DMS79 treated with DMSO at 0.1 percent for 48 hours (cell line): ENCODE results near the gene PTPN14.
A peak's percentile ranks its signal among the peaks of the same experiment; 100 is the strongest.

Experiments
- DNase-seq: peaks from one replicate; lab custom pipeline; 2025; lab: John Stamatoyannopoulos, UW

Gene PTPN14

DNA sequence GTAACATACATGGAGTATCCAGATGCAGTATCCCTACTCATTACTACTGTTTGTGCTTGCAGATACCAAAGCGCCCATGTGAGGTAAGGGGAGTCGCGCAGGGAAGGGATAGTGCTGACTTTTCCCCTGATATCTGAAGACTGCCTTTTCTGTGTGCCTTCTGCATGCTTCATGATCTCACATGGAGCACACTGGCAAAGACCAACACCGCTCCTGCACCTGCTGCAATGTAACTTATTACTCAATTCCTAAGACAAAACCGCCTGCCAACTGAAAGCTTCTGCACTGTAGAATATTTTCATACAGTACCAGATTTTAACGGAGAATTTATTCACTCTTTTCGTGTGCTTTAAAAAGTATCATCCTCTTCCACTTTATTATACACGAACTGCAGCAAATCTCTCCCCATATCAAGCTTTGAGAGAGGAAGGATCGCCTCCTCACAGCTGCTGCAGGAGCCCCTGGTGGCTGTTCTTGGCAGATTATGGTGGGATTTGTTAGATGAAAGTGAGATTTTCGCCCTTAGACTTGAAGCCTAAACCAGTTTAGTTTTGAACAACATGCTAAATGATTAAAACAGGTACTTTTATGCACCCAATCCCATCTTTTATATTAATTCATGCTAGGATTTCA is 99.1 kb downstream of the PTPN14 start:
- DNase-seq = no peak

GRCh38 chr1:214451596-214451995 is 99.8 kb downstream of the PTPN14 start:
- no peak for DNase-seq

DNA sequence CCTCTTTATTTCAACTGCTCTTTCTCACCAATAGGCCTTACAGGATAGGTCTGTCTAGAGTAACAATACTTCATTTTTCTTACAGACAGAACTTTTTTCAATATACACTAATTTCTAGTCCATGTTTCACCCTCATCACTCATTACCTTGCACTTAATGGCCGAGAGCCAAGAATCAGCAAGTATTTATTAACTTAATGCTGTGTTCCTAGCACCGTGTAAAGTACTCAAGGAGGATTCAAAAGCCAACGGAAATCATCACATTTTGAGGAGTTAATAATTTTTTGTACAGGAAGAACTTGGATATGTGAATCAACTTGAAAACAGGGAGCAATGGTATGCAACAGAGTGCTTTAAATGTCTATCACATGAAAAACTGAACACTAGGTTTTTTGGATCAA is 102.0 kb downstream of the PTPN14 start:
- no peak for DNase-seq

- DNase-seq = no peak
Measured at GRCh38 chr1:214448536-214448935, 102.9 kb downstream of the PTPN14 start.

DNA sequence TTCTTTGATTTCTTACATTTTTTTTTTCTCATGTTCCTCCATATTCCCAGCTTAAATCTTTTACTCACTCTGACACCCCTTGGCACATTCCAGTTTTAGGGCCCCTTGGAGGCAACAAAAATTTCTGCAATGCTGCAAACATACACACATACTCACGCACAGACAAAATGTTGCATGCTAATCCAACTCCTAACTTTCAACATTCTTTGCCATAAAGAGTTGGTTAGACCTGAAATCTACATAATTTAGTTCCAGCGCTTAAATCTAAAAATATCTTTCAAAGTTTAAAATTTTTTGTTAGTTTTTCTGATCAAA is 103.9 kb downstream of the PTPN14 start:
- DNase-seq = no peak

DNA sequence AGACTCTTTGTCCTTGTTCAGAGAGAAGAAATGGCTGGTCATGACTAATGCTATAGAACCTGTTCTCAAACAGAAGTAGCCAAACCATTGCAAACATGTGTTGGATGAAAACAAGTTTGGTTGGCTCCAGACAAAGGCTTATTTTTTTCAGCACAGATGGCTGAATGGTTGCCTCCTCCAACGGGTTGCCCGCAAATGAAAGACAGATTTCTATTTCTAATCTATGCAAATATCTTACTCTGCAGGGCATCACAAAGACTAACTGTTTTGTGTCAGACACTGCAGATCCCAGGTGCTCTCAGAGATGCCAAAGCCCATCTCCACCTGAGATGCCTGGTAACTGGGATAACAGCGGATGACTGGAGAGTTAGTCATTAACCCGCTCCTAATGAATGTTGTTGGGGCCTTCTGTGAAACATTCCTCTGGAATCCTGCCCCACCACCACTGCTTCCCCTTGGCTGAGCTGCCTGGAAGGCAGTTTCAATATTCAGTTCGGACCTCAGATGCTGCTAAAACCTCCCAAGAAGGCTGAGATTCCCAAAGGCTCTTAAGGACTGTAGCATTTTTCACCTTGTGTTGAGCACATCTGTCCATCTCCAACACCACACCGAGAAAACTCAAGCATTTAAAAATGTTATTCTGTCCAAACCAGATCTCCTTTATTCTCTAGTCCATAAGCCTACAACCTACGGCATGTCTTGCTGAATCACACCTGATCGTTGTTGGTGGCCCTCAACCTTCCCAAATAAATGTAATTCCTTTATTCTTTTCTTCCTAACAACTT is 104.4 kb downstream of the PTPN14 start:
- DNase-seq = no peak

GRCh38 chr1:214445831-214446614 is 105.4 kb downstream of the PTPN14 start:
- DNase-seq = no peak

GRCh38 chr1:214445199-214445598 is 106.2 kb downstream of the PTPN14 start:
- no peak for DNase-seq

GRCh38 chr1:214444182-214444939 is 107.0 kb downstream of the PTPN14 start:
- no peak for DNase-seq

DNA sequence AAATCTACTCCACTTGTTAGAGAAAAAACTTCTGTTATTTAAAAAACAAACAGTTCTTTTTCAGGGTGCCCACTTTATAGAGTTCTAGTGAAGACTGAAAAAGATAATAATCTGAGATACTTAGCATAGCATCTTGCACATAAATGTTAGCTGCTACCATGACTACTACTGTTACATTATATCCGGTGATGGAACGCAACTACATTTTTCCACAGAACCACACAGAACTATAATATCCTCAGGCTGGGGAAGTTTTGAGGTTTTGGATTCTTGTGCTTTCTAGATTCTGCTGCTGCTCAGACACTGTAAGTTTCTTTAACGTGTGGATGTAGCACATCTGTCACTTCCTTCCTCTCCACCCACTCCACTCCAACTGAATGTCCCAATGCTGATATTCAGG is 110.3 kb downstream of the PTPN14 start:
- no peak for DNase-seq

- no peak for DNase-seq
Measured at GRCh38 chr1:214440219-214440965, 111.0 kb downstream of the PTPN14 start.

DNA sequence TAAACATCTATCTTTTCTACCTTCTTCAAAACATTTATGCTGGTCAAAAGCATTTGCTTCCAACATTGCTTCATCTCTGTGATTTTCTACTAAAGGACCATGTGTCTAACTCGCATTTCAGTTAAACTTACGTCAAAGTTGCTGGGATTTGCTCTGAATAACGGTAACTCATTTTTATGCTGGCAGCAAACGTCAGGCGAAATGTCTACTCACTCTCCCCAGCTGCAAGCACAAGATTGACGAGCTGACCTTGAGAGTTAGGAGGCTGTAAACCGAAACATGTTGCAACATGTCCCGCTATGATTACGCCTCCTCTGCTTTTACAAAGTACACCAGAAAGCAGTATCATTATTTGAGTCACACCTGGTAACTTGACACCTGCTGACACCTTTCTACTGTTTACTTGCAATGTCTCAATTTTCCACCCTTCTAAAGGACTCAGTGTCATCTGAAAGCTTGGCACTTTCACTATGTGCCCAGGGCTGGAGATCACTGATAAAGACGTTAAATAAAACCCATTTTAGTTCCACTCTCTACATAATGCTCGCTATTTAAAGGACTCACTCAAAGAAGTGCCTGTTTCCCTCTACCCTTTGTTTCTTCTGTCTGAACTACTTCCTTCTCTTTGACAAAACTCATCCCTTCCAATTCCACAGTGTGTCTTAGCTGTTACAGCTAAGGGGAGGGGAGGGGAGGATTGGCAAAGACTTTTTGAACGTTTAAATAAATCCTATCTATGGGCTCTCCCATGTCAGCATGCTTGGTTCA is 111.9 kb downstream of the PTPN14 start:
- peak; percentile 48 for DNase-seq

DNA sequence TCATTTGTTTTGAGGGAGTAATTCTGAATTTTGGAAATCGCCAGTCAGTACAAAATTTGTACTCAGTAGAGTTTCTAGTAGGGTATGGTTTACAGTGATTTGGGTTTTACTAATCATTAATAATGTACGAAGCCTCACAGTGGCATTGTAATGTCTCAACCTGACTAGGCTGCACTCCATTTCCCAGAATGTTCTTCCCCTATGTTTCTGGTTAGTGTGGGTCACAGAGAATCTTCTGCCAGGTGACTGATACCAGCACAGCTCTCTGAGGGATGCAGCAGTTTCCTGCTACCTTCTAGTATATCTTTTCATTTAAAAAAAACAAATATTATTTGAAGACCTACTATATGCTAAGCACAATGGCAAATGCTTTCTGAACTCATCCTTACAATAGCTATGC is 112.9 kb downstream of the PTPN14 start:
- DNase-seq = no peak

- no peak for DNase-seq
Measured at GRCh38 chr1:214438075-214438474, 113.3 kb downstream of the PTPN14 start.

GRCh38 chr1:214435867-214436266 is 115.5 kb downstream of the PTPN14 start:
- DNase-seq = no peak

DNA sequence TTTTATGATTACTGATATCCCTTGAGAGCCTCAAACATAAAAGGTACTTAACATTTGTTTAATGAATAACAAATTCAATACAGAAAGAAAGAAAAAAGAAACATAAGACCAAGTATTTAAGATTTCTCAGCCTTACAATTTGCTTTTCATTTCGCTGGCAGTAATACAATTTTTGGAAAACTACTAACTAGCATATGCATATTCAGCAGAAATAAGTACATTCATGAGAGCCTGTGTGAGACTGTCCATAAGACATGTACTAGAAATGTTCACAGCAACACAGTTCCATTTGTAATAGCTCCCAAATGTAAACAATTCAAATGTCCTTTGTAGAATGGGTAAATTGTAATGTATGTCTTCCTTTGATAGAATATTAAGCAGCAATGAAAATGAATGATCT is 119.2 kb downstream of the PTPN14 start:
- no peak for DNase-seq

GRCh38 chr1:214429951-214430770 is 121.2 kb downstream of the PTPN14 start:
- DNase-seq = no peak

DNA sequence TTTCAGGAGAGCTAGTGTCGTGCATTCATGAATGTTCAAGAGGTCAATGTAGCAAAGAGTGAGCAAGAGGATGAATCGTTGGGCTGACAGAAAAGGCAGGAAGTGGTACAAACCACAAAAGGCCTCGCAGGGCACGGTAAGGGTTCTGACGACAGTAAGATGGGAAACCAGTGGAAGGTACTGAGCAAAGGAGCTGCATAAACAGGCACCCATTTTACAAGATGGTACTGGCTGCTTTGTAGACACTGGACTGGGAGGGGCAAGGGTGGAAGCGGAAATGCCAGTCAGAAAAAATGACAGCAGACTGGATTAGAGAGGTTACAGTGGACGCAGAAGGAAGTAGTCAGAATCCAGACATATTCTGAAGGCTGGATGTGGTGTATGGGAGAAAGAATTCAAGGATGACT is 123.5 kb downstream of the PTPN14 start:
- no peak for DNase-seq

GRCh38 chr1:214426426-214426812 is 125.0 kb downstream of the PTPN14 start:
- no peak for DNase-seq
